Erythroblast (primary cell): ENCODE results near the gene ENPEP.

ENCODE experiments used
- GATA1 ChIP-seq: IDR thresholded peaks from 2 replicates; pipeline ENCODE4 v1.6.1; 2011; ENCODE audit warnings: low read depth, mild to moderate bottlenecking, control low read depth, low read length, moderate library complexity
- POLR2A ChIP-seq: IDR thresholded peaks from 2 replicates; pipeline ENCODE4 v1.6.1; 2011; ENCODE audit warnings: mild to moderate bottlenecking, low read length

DNA sequence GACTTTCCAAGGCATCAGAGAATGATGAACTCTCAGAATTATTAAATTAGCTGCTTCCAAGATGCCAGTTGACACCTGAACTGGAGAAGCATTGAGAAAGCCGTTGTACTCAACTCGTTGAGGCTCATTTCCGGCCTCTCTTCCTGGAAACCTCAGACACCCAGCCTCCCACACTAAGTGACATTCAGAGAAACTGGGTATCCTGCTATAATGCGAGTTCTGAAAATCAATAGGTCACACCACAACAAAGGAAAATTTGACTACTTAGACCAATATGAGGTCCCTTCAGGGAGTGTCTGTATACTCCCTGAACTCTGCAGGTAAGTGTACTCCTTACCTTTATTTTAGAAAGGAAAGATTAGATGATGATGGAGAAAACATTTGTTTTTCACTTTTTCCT is 51.2 kb downstream of the ENPEP start:
- TF ChIP-seq POLR2A (no peak), GATA1 (no peak)
